Sigmoid colon (tissue), 7 donors: ENCODE results near the gene MRRF. TPM values are rescaled to one million over a fixed set of nuclear protein-coding genes. Genes with fewer than 3 reads are reported as not detected.
A peak's percentile ranks its signal among the peaks of the same experiment; 100 is the strongest.
"Not testable (repeated sequence)": the region's sequence is repeated elsewhere in the genome, so short reads cannot be mapped to it uniquely, and the experiment has no call there.

Experiments used
- DNase-seq: peaks from one replicate; pipeline ENCODE4 v3.0.0-alpha.2; 2019
- H3K27ac ChIP-seq, 4 donors: fragments of 200-600 bp; sonication (generic); one replicate each; pipeline ENCODE4 v1.5.1; 2016 to 2019; ENCODE audit warnings: mild to moderate bottlenecking in 1 of 4
- H3K27me3 ChIP-seq, 3 donors: fragments of 200-600 bp; sonication (generic); one replicate each; pipeline ENCODE4 v1.5.1; 2019; ENCODE audit warnings: mild to moderate bottlenecking in 1 of 3
- H3K36me3 ChIP-seq, 4 donors: fragments of 200-600 bp; sonication (generic); one replicate each; pipeline ENCODE4 v1.5.1; 2016 to 2019
- H3K4me1 ChIP-seq, 4 donors: fragments of 200-600 bp; sonication (generic); one replicate each; pipeline ENCODE4 v1.5.1; 2017 to 2019
- H3K4me3 ChIP-seq, 4 donors: fragments of 200-600 bp; sonication (generic); one replicate each; pipeline ENCODE4 v1.5.1; 2017 to 2019; ENCODE audit warnings: mild to moderate bottlenecking in 2 of 4, moderate library complexity in 1 of 4
- H3K9me3 ChIP-seq, 4 donors: fragments of 200-600 bp in 3 of 4; sonication (generic) in 3 of 4; one replicate each; pipeline versions ENCODE4 v1.5.1 to v1.6.1; 2013 to 2019
- CTCF ChIP-seq, 4 experiments: fragments of 450-650 bp in 3 of 4; fragments of 200-600 bp in 1 of 4; IDR thresholded peaks; one replicate each; pipeline ENCODE4 v1.5.1; 2016 to 2019; ENCODE audit warnings: antibody characterized with exemption in 4 of 4, mild to moderate bottlenecking in 3 of 4, moderate library complexity in 2 of 4
- EP300 ChIP-seq, 4 donors: sonication (generic); formaldehyde crosslinking; IDR thresholded peaks; one replicate each; pipeline ENCODE4 v1.6.1; 2017; ENCODE audit warnings: antibody characterized with exemption in 4 of 4
- POLR2A ChIP-seq, 2 donors: fragments of 450-650 bp; IDR thresholded peaks; one replicate each; pipeline ENCODE4 v1.6.1; 2016; ENCODE audit warnings: antibody characterized with exemption in 2 of 2, mild to moderate bottlenecking in 2 of 2, moderate library complexity in 2 of 2
- POLR2AphosphoS5 ChIP-seq, 4 donors: sonication (generic); formaldehyde crosslinking; IDR thresholded peaks; one replicate each; pipeline ENCODE4 v1.6.1; 2017; ENCODE audit warnings: antibody characterized with exemption in 4 of 4
- WGBS, 2 donors: extraction: QIAGEN DNeasy Blood & Tissue Kit; methylation state at CpG; one replicate each; pipeline ENCODE4 v1.1.7; 2013; 5-methylcytosine and 5-hydroxymethylcytosine counted together
- intact Hi-C: fragments of 100-400 bp; cut with DNase I; formaldehyde crosslinking; loops from one replicate; pipeline ENCODE4 v1.15.1; 2023
- polyA plus RNA-seq, 3 donors: library from polyadenylated mRNA; stranded (reverse); fragments of 200-250 nt; gene quantifications; one replicate each; pipeline ENCODE4 v1.2.3, GENCODE V29; 2013
- total RNA-seq, 4 donors: library from RNA; depleted of rRNA; stranded (reverse); fragments of >200 nt; gene quantifications; one replicate each; pipeline ENCODE4 v1.1.0, GENCODE V29; 2016
- donor health status: healthy with polysubstance abuse.
- donor health status: Bipolar disorder and iron deficiency.
- donor health status: healthy.

Gene MRRF
- total and polyA plus RNA-seq, 7 donors, result 29.9 to 46.7 (median 38.2) TPM

GRCh38 chr9:122360891-122361290 lies 96.2 kb downstream of the MRRF start:
- WGBS, 2 donors, result 77 to 80% methylated on average over 8 of the region's 8 CpGs
- TF ChIP-seq POLR2AphosphoS5 (IDR thresholded peaks at IDR 0.05), result peak in 2 of 4 donors; percentile 42 to 44
- TF ChIP-seq CTCF (IDR thresholded peaks at IDR 0.05), result no peak
- TF ChIP-seq EP300 (IDR thresholded peaks at IDR 0.05), result no peak
- TF ChIP-seq POLR2A (IDR thresholded peaks at IDR 0.05), result no peak
- no peak overlapping the region for H3K4me3 ChIP-seq
- DNase-seq, result no peak
- intact Hi-C loops, result loop anchor here (1.0 kb wide), 1 partner anchor 19 kb away; no protein-coding TSS in a partner anchor
- H3K27ac ChIP-seq, result peak overlapping the region; percentile 67 to 79 (median 72)
- H3K36me3 ChIP-seq, result no peaks in the 10 kb centered on the region
- H3K4me1 ChIP-seq, result peaks cover 0 to 36% (median 25%) of the 10 kb centered on the region in 4 donors
- no peaks in the 10 kb centered on the region for H3K9me3 ChIP-seq
- H3K27me3 ChIP-seq, result no peaks in the 10 kb centered on the region

GRCh38 chr9:122363131-122363530 lies 98.4 kb downstream of the MRRF start:
- DNase-seq, H3K4me3 ChIP-seq, H3K27me3 ChIP-seq, intact Hi-C loops, H3K36me3 ChIP-seq, H3K9me3 ChIP-seq: not testable (repeated sequence)
- Histone ChIP-seq H3K4me1 (peaks cover 0 to 53% (median 38%) of the 10 kb centered on the region in 4 donors), H3K27ac (peak overlapping the region in 3 of 4 donors; percentile 76 to 79 (median 78))
- 92 to 93% methylated on average over 12 of the region's 12 CpGs for WGBS, 2 donors

- Histone ChIP-seq H3K36me3 (no peaks in the 10 kb centered on the region), H3K4me3 (no peak overlapping the region), H3K27me3 (no peaks in the 10 kb centered on the region), H3K4me1 (peaks cover 0 to 53% (median 38%) of the 10 kb centered on the region in 4 donors), H3K27ac (peak overlapping the region; percentile 75 to 79 (median 77)), H3K9me3 (no peaks in the 10 kb centered on the region)
- intact Hi-C loops, result no loop called here
- WGBS, 2 donors, result 92 to 93% methylated on average over 10 of the region's 10 CpGs
- TF ChIP-seq CTCF (IDR thresholded peaks at IDR 0.05) (no peak), EP300 (IDR thresholded peaks at IDR 0.05) (no peak), POLR2A (IDR thresholded peaks at IDR 0.05) (no peak), POLR2AphosphoS5 (IDR thresholded peaks at IDR 0.05) (no peak)
- no peak for DNase-seq
These were observed 99.6 kb downstream of the MRRF start for GRCh38 chr9:122364117-122364782.

GRCh38 chr9:122364783-122365150 lies 100.1 kb downstream of the MRRF start:
- Histone ChIP-seq H3K4me1 (peaks cover 0 to 52% (median 36%) of the 10 kb centered on the region in 4 donors), H3K4me3 (no peak overlapping the region), H3K27ac (peak overlapping the region; percentile 75 to 79 (median 77)), H3K27me3 (no peaks in the 10 kb centered on the region), H3K36me3 (no peaks in the 10 kb centered on the region), H3K9me3 (no peaks in the 10 kb centered on the region)
- intact Hi-C loops, result loop anchor here (5.0 kb wide), 1 partner anchor 202 kb away; no protein-coding TSS in a partner anchor
- 87 to 91% methylated on average over 10 of the region's 10 CpGs for WGBS, 2 donors
- no peak for DNase-seq
- TF ChIP-seq POLR2AphosphoS5 (IDR thresholded peaks at IDR 0.05) (no peak), POLR2A (IDR thresholded peaks at IDR 0.05) (no peak), EP300 (IDR thresholded peaks at IDR 0.05) (no peak), CTCF (IDR thresholded peaks at IDR 0.05) (no peak)

- Histone ChIP-seq H3K27ac (peak overlapping the region; percentile 75 to 79 (median 77)), H3K36me3 (no peaks in the 10 kb centered on the region), H3K4me3 (no peak overlapping the region), H3K4me1 (peaks cover 0 to 46% (median 29%) of the 10 kb centered on the region in 4 donors), H3K9me3 (no peaks in the 10 kb centered on the region), H3K27me3 (no peaks in the 10 kb centered on the region)
- no peak for DNase-seq
- peak; percentile 39 to 65 (median 62) for TF ChIP-seq POLR2AphosphoS5 (IDR thresholded peaks at IDR 0.05)
- no peak for TF ChIP-seq CTCF (IDR thresholded peaks at IDR 0.05)
- peak in 2 of 4 donors; percentile 67 to 76 for TF ChIP-seq EP300 (IDR thresholded peaks at IDR 0.05)
- intact Hi-C loops, result loop anchor here (5.0 kb wide), 1 partner anchor 204 kb away; no protein-coding TSS in a partner anchor
- WGBS, 2 donors, result 41 to 63% methylated on average over 6 of the region's 6 CpGs
These were observed 101.5 kb downstream of the MRRF start for GRCh38 chr9:122366074-122366660.
